DOHH2 (cell line): ENCODE measurements around the gene DHRS9.

Experiments
- EZH2phosphoT487 ChIP-seq: fragments of 200-600 bp; sonication (generic); IDR thresholded peaks from 2 replicates; pipeline ENCODE4 v1.6.1; 2017; ENCODE audit warnings: borderline replicate concordance, mild to moderate bottlenecking, antibody characterized with exemption, low read length, moderate library complexity, mixed read lengths
- TF ChIP-seq, protein P1 (sequence below): fragments of 200-600 bp; sonication (generic); IDR thresholded peaks from one replicate; pipeline ENCODE4 v1.5.1; 2014; ENCODE audit warnings: antibody characterized with exemption, mild to moderate bottlenecking, low read depth, low read length; ENCODE audit not compliant: poor library complexity, severe bottlenecking

DNA sequence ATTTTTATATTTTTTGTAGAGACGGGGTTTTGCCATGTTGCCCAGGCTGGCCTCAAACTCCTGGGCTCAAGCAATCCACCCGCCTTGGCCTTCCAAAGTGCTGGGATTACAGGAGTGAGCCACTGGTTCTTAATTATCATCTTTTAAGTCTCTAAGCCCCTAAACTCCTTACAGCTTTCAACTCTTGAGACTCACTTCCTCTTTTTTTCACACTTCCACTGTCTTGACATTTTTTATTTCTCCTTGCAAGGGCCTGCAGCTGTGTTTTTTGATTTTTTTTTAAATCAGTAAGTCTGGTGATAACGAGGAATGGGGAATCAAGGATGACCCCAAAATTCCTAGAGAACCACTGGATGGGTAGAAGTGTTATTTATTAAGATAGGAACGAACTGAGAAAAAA, 29.7 kb upstream of the DHRS9 start:
- TF ChIP-seq, protein P1, sequence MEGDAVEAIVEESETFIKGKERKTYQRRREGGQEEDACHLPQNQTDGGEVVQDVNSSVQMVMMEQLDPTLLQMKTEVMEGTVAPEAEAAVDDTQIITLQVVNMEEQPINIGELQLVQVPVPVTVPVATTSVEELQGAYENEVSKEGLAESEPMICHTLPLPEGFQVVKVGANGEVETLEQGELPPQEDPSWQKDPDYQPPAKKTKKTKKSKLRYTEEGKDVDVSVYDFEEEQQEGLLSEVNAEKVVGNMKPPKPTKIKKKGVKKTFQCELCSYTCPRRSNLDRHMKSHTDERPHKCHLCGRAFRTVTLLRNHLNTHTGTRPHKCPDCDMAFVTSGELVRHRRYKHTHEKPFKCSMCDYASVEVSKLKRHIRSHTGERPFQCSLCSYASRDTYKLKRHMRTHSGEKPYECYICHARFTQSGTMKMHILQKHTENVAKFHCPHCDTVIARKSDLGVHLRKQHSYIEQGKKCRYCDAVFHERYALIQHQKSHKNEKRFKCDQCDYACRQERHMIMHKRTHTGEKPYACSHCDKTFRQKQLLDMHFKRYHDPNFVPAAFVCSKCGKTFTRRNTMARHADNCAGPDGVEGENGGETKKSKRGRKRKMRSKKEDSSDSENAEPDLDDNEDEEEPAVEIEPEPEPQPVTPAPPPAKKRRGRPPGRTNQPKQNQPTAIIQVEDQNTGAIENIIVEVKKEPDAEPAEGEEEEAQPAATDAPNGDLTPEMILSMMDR = no peak
- TF ChIP-seq EZH2phosphoT487 = no peak
